HepG2 (cell line): ENCODE measurements around the gene SMOC1.

Source experiments
- CREM ChIP-seq, 2 experiments: sonication (generic) in 1 of 2; formaldehyde crosslinking in 1 of 2; IDR thresholded peaks; 2 replicates each; pipeline versions ENCODE4 v1.4.0 to v1.6.1; 2016 to 2020; ENCODE audit warnings: antibody characterized with exemption in 1 of 2, mild to moderate bottlenecking in 1 of 2, missing genetic modification reagents in 1 of 2
- EEA1 ChIP-seq: sonication (generic); formaldehyde crosslinking; IDR thresholded peaks from 2 replicates; pipeline ENCODE4 v1.5.1; 2020; ENCODE audit warnings: mild to moderate bottlenecking, missing genetic modification reagents, borderline replicate concordance
- FOXM1 ChIP-seq: sonication (generic); formaldehyde crosslinking; IDR thresholded peaks from 2 replicates; pipeline ENCODE4 v1.5.0; 2020; ENCODE audit warnings: missing genetic modification reagents
- FOXP1 ChIP-seq, 2 experiments: fragments of 450-650 bp in 1 of 2; IDR thresholded peaks; 2 replicates each; pipeline ENCODE4 v1.6.1; 2017 to 2018; ENCODE audit warnings: antibody characterized with exemption in 1 of 2
- KLF11 ChIP-seq: IDR thresholded peaks from 2 replicates; pipeline ENCODE4 v1.6.1; 2016; ENCODE audit warnings: missing compliant biosample characterization
- LBX2 ChIP-seq: sonication (generic); formaldehyde crosslinking; IDR thresholded peaks from 2 replicates; pipeline ENCODE4 v1.5.0; 2020; ENCODE audit warnings: missing genetic modification reagents, mild to moderate bottlenecking, borderline replicate concordance
- MYC ChIP-seq: sonication (generic); formaldehyde crosslinking; IDR thresholded peaks from 2 replicates; pipeline ENCODE4 v1.9.0; 2021; ENCODE audit warnings: missing genetic modification reagents, borderline replicate concordance
- RBAK ChIP-seq: sonication (generic); formaldehyde crosslinking; IDR thresholded peaks from 2 replicates; pipeline ENCODE4 v1.5.1; 2020; ENCODE audit warnings: mild to moderate bottlenecking, missing genetic modification reagents
- THAP7 ChIP-seq: sonication (generic); formaldehyde crosslinking; IDR thresholded peaks from 2 replicates; pipeline ENCODE4 v1.8.1; 2023; ENCODE audit warnings: mild to moderate bottlenecking, missing genetic modification reagents
- ZEB1 ChIP-seq: IDR thresholded peaks from 2 replicates; pipeline ENCODE4 v1.6.1; 2012; ENCODE audit warnings: mild to moderate bottlenecking, low read depth, inconsistent platforms; ENCODE audit not compliant: insufficient replicate concordance
- ZNF281 ChIP-seq: sonication (generic); formaldehyde crosslinking; IDR thresholded peaks from 2 replicates; pipeline ENCODE4 v1.4.0; 2020; ENCODE audit warnings: missing genetic modification reagents, borderline replicate concordance

GRCh38 chr14:70078329-70078728 lies 199.1 kb downstream of the SMOC1 start:
- TF ChIP-seq ZNF281 (no peak), FOXM1 (CRISPR knock-in tag) (no peak), EEA1 (CRISPR knock-in tag) (no peak), CREM (IDR thresholded peaks at IDR 0.05) (no peak), CREM (CRISPR knock-in tag; IDR thresholded peaks at IDR 0.05) (no peak), ZEB1 (no peak), MYC (CRISPR knock-in tag) (no peak), KLF11 (CRISPR knock-in tag) (no peak), RBAK (no peak), FOXP1 (IDR thresholded peaks at IDR 0.05) (no peak), FOXP1 (CRISPR knock-in tag; IDR thresholded peaks at IDR 0.05) (no peak), THAP7 (CRISPR knock-in tag) (no peak), LBX2 (no peak)
